HG03280 (cell line): ENCODE results near the gene PWWP2B.

Experiments used
- ATAC-seq: cut with Tn5 transposase; IDR thresholded peaks from one replicate; pipeline ENCODE4 v1.9.1; 2021; ENCODE audit warnings: mild to moderate bottlenecking, moderate library complexity; ENCODE audit not compliant: unreplicated experiment

Gene PWWP2B

GRCh38 chr10:132455986-132456847 lies 59.2 kb downstream of the PWWP2B start:
- no peak for ATAC-seq

GRCh38 chr10:132456881-132457280 lies 59.9 kb downstream of the PWWP2B start:
- ATAC-seq, result no peak

GRCh38 chr10:132457328-132458070 lies 60.5 kb downstream of the PWWP2B start:
- no peak for ATAC-seq

GRCh38 chr10:132458071-132458585 lies 61.1 kb downstream of the PWWP2B start:
- ATAC-seq, result no peak

- ATAC-seq, result peak; percentile 50
These were observed 61.7 kb downstream of the PWWP2B start for GRCh38 chr10:132458586-132459300.

- no peak for ATAC-seq
These were observed 62.5 kb downstream of the PWWP2B start for GRCh38 chr10:132459301-132460003.

GRCh38 chr10:132460071-132460470 lies 63.1 kb downstream of the PWWP2B start:
- no peak for ATAC-seq

GRCh38 chr10:132460691-132461090 lies 63.7 kb downstream of the PWWP2B start:
- ATAC-seq, result no peak

GRCh38 chr10:132461103-132461682 lies 64.2 kb downstream of the PWWP2B start:
- no peak for ATAC-seq

GRCh38 chr10:132461683-132462231 lies 64.8 kb downstream of the PWWP2B start:
- no peak for ATAC-seq

- no peak for ATAC-seq
These were observed 65.7 kb downstream of the PWWP2B start for GRCh38 chr10:132462463-132463332.

- ATAC-seq, result no peak
These were observed 66.6 kb downstream of the PWWP2B start for GRCh38 chr10:132463333-132464255.

- no peak for ATAC-seq
These were observed 67.5 kb downstream of the PWWP2B start for GRCh38 chr10:132464256-132465192.

- no peak for ATAC-seq
These were observed 68.3 kb downstream of the PWWP2B start for GRCh38 chr10:132465193-132465888.

- no peak for ATAC-seq
These were observed 69.0 kb downstream of the PWWP2B start for GRCh38 chr10:132465889-132466519.
